Sigmoid colon (tissue), 7 donors: Measurements from ENCODE around the gene TMEM120B. TPM values are rescaled to one million over a fixed set of nuclear protein-coding genes. Genes with fewer than 3 reads are reported as not detected.
"Not testable (repeated sequence)": the region's sequence is repeated elsewhere in the genome, so short reads cannot be mapped to it uniquely, and the experiment has no call there.

ENCODE experiments used
- DNase-seq: peaks from one replicate; pipeline ENCODE4 v3.0.0-alpha.2; 2019
- H3K27ac ChIP-seq, 4 donors: fragments of 200-600 bp; sonication (generic); one replicate each; pipeline ENCODE4 v1.5.1; 2016 to 2019; ENCODE audit warnings: mild to moderate bottlenecking in 1 of 4
- H3K27me3 ChIP-seq, 3 donors: fragments of 200-600 bp; sonication (generic); one replicate each; pipeline ENCODE4 v1.5.1; 2019; ENCODE audit warnings: mild to moderate bottlenecking in 1 of 3
- H3K36me3 ChIP-seq, 4 donors: fragments of 200-600 bp; sonication (generic); one replicate each; pipeline ENCODE4 v1.5.1; 2016 to 2019
- H3K4me1 ChIP-seq, 4 donors: fragments of 200-600 bp; sonication (generic); one replicate each; pipeline ENCODE4 v1.5.1; 2017 to 2019
- H3K4me3 ChIP-seq, 4 donors: fragments of 200-600 bp; sonication (generic); one replicate each; pipeline ENCODE4 v1.5.1; 2017 to 2019; ENCODE audit warnings: mild to moderate bottlenecking in 2 of 4, moderate library complexity in 1 of 4
- H3K9me3 ChIP-seq, 4 donors: fragments of 200-600 bp in 3 of 4; sonication (generic) in 3 of 4; one replicate each; pipeline versions ENCODE4 v1.5.1 to v1.6.1; 2013 to 2019
- CTCF ChIP-seq, 4 experiments: fragments of 450-650 bp in 3 of 4; fragments of 200-600 bp in 1 of 4; IDR thresholded peaks; one replicate each; pipeline ENCODE4 v1.5.1; 2016 to 2019; ENCODE audit warnings: antibody characterized with exemption in 4 of 4, mild to moderate bottlenecking in 3 of 4, moderate library complexity in 2 of 4
- EP300 ChIP-seq, 4 donors: sonication (generic); formaldehyde crosslinking; IDR thresholded peaks; one replicate each; pipeline ENCODE4 v1.6.1; 2017; ENCODE audit warnings: antibody characterized with exemption in 4 of 4
- POLR2A ChIP-seq, 2 donors: fragments of 450-650 bp; IDR thresholded peaks; one replicate each; pipeline ENCODE4 v1.6.1; 2016; ENCODE audit warnings: antibody characterized with exemption in 2 of 2, mild to moderate bottlenecking in 2 of 2, moderate library complexity in 2 of 2
- POLR2AphosphoS5 ChIP-seq, 4 donors: sonication (generic); formaldehyde crosslinking; IDR thresholded peaks; one replicate each; pipeline ENCODE4 v1.6.1; 2017; ENCODE audit warnings: antibody characterized with exemption in 4 of 4
- WGBS, 2 donors: extraction: QIAGEN DNeasy Blood & Tissue Kit; methylation state at CpG; one replicate each; pipeline ENCODE4 v1.1.7; 2013; 5-methylcytosine and 5-hydroxymethylcytosine counted together
- intact Hi-C: fragments of 100-400 bp; cut with DNase I; formaldehyde crosslinking; loops from one replicate; pipeline ENCODE4 v1.15.1; 2023
- polyA plus RNA-seq, 3 donors: library from polyadenylated mRNA; stranded (reverse); fragments of 200-250 nt; gene quantifications; one replicate each; pipeline ENCODE4 v1.2.3, GENCODE V29; 2013
- total RNA-seq, 4 donors: library from RNA; depleted of rRNA; stranded (reverse); fragments of >200 nt; gene quantifications; one replicate each; pipeline ENCODE4 v1.1.0, GENCODE V29; 2016
- donor health status: healthy with polysubstance abuse.
- donor health status: Bipolar disorder and iron deficiency.
- donor health status: healthy.

The TMEM120B gene
- total and polyA plus RNA-seq, 7 donors: 1.2 to 8.9 (median 3.7) TPM

- no peaks in the 10 kb centered on the region for H3K27me3 ChIP-seq
- H3K36me3 ChIP-seq: no peaks in the 10 kb centered on the region
- no peak overlapping the region for H3K4me3 ChIP-seq
- TF ChIP-seq CTCF (IDR thresholded peaks at IDR 0.05): no peak
- no peak for TF ChIP-seq POLR2AphosphoS5 (IDR thresholded peaks at IDR 0.05)
- TF ChIP-seq POLR2A (IDR thresholded peaks at IDR 0.05): no peak
- TF ChIP-seq EP300 (IDR thresholded peaks at IDR 0.05): no peak
- peaks cover 0 to 12% (median 9%) of the 10 kb centered on the region in 4 donors for H3K4me1 ChIP-seq
- intact Hi-C loops: loop anchor here (5.0 kb wide), 1 partner anchor 198 kb away; the partner anchor contains the start of gene PSMD9
- 86 to 90% methylated on average over 3 of the region's 3 CpGs for WGBS, 2 donors
- no peak overlapping the region for H3K27ac ChIP-seq
- DNase-seq: no peak
- no peaks in the 10 kb centered on the region for H3K9me3 ChIP-seq
These were observed 23.6 kb upstream of the TMEM120B start for GRCh38 chr12:121688966-121689365.

GRCh38 chr12:121689430-121689829, 23.1 kb upstream of the TMEM120B start:
- H3K36me3 ChIP-seq: no peaks in the 10 kb centered on the region
- H3K27ac ChIP-seq: no peak overlapping the region
- no peak for DNase-seq
- intact Hi-C loops: loop anchor here (5.0 kb wide), 1 partner anchor 198 kb away; the partner anchor contains the start of gene PSMD9
- no peaks in the 10 kb centered on the region for H3K9me3 ChIP-seq
- H3K4me3 ChIP-seq: no peak overlapping the region
- WGBS, 2 donors: 95 to 96% methylated on average over 2 of the region's 2 CpGs
- H3K27me3 ChIP-seq: no peaks in the 10 kb centered on the region
- TF ChIP-seq EP300 (IDR thresholded peaks at IDR 0.05) (no peak), CTCF (IDR thresholded peaks at IDR 0.05) (no peak), POLR2AphosphoS5 (IDR thresholded peaks at IDR 0.05) (no peak), POLR2A (IDR thresholded peaks at IDR 0.05) (no peak)
- H3K4me1 ChIP-seq: peaks cover 0 to 12% (median 9%) of the 10 kb centered on the region in 4 donors

DNA sequence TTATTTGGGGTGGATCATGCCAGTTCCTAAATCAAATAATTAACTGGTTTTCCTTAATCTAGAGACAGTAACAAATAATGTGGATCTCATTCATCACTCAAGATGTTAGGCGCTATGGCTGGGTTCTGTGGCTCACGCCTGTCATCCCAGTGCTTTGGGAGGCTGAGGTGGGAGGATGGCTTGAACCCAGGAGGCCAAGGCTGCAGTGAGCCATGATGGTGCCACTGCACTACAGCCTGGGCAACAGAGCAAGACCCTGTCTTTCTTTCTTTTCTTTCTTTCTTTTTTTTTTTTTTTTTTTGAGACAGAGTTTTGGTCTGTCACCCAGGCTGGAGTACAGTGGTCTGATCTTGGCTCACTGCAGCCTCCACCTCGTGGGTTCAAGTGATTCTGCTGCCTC, 19.8 kb upstream of the TMEM120B start:
- intact Hi-C loops, H3K9me3 ChIP-seq, H3K4me3 ChIP-seq, H3K27ac ChIP-seq, H3K4me1 ChIP-seq, DNase-seq, H3K27me3 ChIP-seq, H3K36me3 ChIP-seq: not testable (repeated sequence)
- 67 to 79% methylated on average over 3 of the region's 3 CpGs for WGBS, 2 donors

DNA sequence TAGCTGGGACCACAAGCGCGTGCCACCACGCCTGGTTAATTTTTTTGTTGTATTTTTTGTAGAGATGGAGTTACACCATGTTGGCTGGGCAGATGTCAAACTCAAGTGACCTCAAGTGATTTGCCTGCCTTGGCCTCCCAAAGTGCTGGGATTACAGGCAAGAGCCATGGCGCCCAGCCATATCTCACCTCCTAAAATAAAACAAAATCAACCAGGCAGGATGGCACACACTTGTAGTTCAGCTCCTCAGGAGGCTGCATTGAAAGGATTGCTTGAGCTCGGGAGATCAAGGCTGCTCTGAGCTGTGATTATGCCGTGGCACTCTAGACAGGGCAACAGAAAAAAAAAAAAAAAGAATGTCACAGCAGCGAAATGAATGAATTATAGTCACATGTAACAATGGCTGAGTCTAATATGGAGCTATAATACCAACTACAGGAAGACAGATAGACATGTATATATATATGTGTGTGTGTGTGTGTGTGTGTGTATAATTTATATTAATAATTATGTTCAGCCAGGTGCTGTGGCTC, 19.3 kb upstream of the TMEM120B start:
- Histone ChIP-seq H3K4me1 (no peaks in the 10 kb centered on the region), H3K9me3 (no peaks in the 10 kb centered on the region), H3K27ac (no peak overlapping the region), H3K27me3 (no peaks in the 10 kb centered on the region), H3K4me3 (no peak overlapping the region), H3K36me3 (no peaks in the 10 kb centered on the region)
- intact Hi-C loops: no loop called here
- no peak for DNase-seq
- no peak for TF ChIP-seq POLR2A (IDR thresholded peaks at IDR 0.05)
- no peak for TF ChIP-seq CTCF (IDR thresholded peaks at IDR 0.05)
- TF ChIP-seq POLR2AphosphoS5 (IDR thresholded peaks at IDR 0.05): no peak
- TF ChIP-seq EP300 (IDR thresholded peaks at IDR 0.05): no peak
- WGBS, 2 donors: 67 to 89% methylated on average over 7 of the region's 7 CpGs

DNA sequence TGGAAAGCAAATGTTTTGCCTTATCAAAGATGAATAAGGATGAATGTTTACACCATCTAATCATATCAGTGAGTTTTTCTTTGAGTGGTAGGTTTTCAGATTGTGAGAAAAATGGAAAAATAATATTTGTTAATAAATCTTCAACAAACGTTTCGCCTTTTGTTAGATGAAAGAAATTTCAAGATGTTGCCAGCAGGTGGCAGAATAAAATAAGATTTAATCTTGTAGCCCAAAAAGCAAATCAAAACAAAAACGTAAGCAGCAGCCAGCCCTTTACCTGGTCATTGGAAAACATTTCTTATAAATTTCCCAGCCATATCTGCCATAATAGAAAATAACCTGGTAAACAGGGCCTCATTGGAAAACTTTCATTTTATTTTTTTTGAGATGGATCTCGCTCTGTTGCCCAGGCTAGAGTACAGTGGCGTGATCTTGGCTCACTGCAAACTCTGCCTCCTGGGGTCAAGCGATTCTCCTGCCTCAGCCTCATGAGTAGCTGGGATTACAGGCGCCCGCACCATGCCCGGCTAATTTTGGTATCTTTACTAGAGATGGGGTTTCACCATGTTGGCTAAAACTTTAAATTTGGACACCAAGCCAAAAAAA, 15.4 kb upstream of the TMEM120B start:
- Histone ChIP-seq H3K4me1 (peaks cover 0 to 6% (median 3%) of the 10 kb centered on the region in 4 donors), H3K4me3 (no peak overlapping the region), H3K27ac (no peak overlapping the region), H3K9me3 (no peaks in the 10 kb centered on the region), H3K27me3 (no peaks in the 10 kb centered on the region), H3K36me3 (no peaks in the 10 kb centered on the region)
- 48 to 53% methylated on average over 9 of the region's 9 CpGs for WGBS, 2 donors
- TF ChIP-seq POLR2AphosphoS5 (IDR thresholded peaks at IDR 0.05) (no peak), CTCF (IDR thresholded peaks at IDR 0.05) (peak; percentile 39 to 66 (median 60))
- no peak for DNase-seq
- intact Hi-C loops: loop anchor here (1.0 to 5.0 kb wide), 3 partner anchors 76 to 115 kb away; no protein-coding TSS in a partner anchor

DNA sequence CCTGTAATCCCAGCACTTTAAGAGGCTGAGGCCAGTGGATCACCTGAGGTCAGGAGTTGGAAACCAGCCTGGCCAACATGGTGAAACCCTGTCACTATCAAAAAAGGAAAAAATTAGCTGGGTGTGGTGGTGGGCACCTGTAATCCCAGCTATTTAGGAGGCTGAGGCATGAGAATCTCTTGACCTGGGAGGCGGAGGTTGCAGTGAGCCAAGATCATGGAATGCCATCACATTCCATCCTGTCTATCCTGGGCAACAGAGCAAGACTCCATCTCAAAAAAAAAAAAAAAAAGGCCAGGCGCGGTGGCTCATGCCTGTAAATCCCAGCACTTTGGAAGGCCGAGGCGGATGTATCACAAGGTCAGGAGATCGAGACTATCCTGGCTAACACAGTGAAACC, 14.7 kb upstream of the TMEM120B start:
- not testable (repeated sequence) for DNase-seq, H3K27me3 ChIP-seq, H3K9me3 ChIP-seq, H3K4me3 ChIP-seq, H3K4me1 ChIP-seq, H3K36me3 ChIP-seq, H3K27ac ChIP-seq
- intact Hi-C loops: loop anchor here (1.0 to 5.0 kb wide), 3 partner anchors 75 to 114 kb away; no protein-coding TSS in a partner anchor
- WGBS, 2 donors: 94 to 96% methylated on average over 6 of the region's 6 CpGs
